HL-60 (cell line): ENCODE measurements around the gene ECHS1.

ENCODE experiments used
- GABPA ChIP-seq: IDR thresholded peaks from 2 replicates; pipeline ENCODE4 v1.6.1; 2012; ENCODE audit warnings: low read depth
- POLR2AphosphoS5 ChIP-seq: IDR thresholded peaks from 2 replicates; pipeline ENCODE4 v1.6.1; 2012; ENCODE audit warnings: low read depth
- SPI1 ChIP-seq: IDR thresholded peaks from 2 replicates; pipeline ENCODE4 v1.6.1; 2012; ENCODE audit warnings: low read depth, mild to moderate bottlenecking, borderline replicate concordance
- TF ChIP-seq, protein P1 (sequence below): IDR thresholded peaks from one replicate; pipeline ENCODE4 v1.5.1; 2011; ENCODE audit warnings: low read length, control low read depth, inconsistent platforms; ENCODE audit not compliant: insufficient read depth
- TF ChIP-seq, protein P2 (sequence below): IDR thresholded peaks from 2 replicates; pipeline ENCODE4 v1.6.1; 2012; ENCODE audit warnings: low read depth; ENCODE audit not compliant: insufficient replicate concordance

DNA sequence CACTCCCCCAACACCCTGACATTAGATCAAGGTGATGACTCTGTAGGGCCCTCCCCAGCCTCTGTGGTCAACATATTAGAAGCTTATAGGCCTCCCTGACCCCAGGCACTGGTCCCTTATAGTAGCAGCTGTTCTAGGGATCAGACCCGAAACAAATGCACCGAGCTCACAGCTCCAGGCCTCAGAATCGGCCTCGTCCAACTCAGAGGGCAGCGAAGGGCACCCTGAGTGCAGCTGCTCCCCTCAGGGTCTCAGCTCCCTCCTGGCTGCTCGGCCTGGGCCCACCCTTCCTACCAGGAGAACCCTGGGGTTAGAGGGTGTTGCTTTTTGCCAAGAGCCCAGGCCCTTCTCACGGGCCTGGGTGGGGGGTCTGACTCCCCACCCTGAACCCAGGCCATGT, 5.0 kb downstream of the ECHS1 start:
- TF ChIP-seq, protein P1, sequence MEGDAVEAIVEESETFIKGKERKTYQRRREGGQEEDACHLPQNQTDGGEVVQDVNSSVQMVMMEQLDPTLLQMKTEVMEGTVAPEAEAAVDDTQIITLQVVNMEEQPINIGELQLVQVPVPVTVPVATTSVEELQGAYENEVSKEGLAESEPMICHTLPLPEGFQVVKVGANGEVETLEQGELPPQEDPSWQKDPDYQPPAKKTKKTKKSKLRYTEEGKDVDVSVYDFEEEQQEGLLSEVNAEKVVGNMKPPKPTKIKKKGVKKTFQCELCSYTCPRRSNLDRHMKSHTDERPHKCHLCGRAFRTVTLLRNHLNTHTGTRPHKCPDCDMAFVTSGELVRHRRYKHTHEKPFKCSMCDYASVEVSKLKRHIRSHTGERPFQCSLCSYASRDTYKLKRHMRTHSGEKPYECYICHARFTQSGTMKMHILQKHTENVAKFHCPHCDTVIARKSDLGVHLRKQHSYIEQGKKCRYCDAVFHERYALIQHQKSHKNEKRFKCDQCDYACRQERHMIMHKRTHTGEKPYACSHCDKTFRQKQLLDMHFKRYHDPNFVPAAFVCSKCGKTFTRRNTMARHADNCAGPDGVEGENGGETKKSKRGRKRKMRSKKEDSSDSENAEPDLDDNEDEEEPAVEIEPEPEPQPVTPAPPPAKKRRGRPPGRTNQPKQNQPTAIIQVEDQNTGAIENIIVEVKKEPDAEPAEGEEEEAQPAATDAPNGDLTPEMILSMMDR: no peak
- no peak for TF ChIP-seq GABPA
- TF ChIP-seq, protein P2, sequence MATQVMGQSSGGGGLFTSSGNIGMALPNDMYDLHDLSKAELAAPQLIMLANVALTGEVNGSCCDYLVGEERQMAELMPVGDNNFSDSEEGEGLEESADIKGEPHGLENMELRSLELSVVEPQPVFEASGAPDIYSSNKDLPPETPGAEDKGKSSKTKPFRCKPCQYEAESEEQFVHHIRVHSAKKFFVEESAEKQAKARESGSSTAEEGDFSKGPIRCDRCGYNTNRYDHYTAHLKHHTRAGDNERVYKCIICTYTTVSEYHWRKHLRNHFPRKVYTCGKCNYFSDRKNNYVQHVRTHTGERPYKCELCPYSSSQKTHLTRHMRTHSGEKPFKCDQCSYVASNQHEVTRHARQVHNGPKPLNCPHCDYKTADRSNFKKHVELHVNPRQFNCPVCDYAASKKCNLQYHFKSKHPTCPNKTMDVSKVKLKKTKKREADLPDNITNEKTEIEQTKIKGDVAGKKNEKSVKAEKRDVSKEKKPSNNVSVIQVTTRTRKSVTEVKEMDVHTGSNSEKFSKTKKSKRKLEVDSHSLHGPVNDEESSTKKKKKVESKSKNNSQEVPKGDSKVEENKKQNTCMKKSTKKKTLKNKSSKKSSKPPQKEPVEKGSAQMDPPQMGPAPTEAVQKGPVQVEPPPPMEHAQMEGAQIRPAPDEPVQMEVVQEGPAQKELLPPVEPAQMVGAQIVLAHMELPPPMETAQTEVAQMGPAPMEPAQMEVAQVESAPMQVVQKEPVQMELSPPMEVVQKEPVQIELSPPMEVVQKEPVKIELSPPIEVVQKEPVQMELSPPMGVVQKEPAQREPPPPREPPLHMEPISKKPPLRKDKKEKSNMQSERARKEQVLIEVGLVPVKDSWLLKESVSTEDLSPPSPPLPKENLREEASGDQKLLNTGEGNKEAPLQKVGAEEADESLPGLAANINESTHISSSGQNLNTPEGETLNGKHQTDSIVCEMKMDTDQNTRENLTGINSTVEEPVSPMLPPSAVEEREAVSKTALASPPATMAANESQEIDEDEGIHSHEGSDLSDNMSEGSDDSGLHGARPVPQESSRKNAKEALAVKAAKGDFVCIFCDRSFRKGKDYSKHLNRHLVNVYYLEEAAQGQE: no peak
- TF ChIP-seq POLR2AphosphoS5: no peak
- no peak for TF ChIP-seq SPI1
